Neural progenitor cell (in vitro differentiated cells): ENCODE data around the gene FRRS1. TPM values are rescaled to one million over a fixed set of nuclear protein-coding genes. Genes with fewer than 3 reads are reported as not detected.

ENCODE experiments used
- DNase-seq: peaks from one replicate; pipeline ENCODE4 v3.0.0-alpha.2; 2016; ENCODE audit warnings: low spot score
- H2AFZ ChIP-seq: fragments of 200-600 bp; sonication (generic); replicated peaks from 2 replicates; pipeline ENCODE4 v1.6.1; 2016; ENCODE audit warnings: antibody characterized with exemption
- H3F3A ChIP-seq: fragments of 200-600 bp; sonication (generic); 2 replicates; pipeline ENCODE4 v1.6.1; 2016; ENCODE audit warnings: antibody characterized with exemption, low read depth
- H3K27ac ChIP-seq: fragments of 200-600 bp; sonication (generic); 2 replicates; pipeline ENCODE4 v1.5.1; 2016; ENCODE audit warnings: mild to moderate bottlenecking
- H3K27me3 ChIP-seq: fragments of 200-600 bp; sonication (generic); 2 replicates; pipeline ENCODE4 v1.6.1; 2016; ENCODE audit warnings: mild to moderate bottlenecking, moderate library complexity
- H3K36me3 ChIP-seq: fragments of 200-600 bp; sonication (generic); 2 replicates; pipeline ENCODE4 v1.5.1; 2016
- H3K4me1 ChIP-seq: fragments of 200-600 bp; sonication (generic); 2 replicates; pipeline ENCODE4 v1.6.1; 2016; ENCODE audit warnings: mixed run types
- H3K4me2 ChIP-seq: fragments of 200-600 bp; sonication (generic); 2 replicates; pipeline ENCODE4 v1.6.1; 2016
- H3K4me3 ChIP-seq: fragments of 200-600 bp; sonication (generic); 2 replicates; pipeline ENCODE4 v1.5.1; 2016
- H3K79me2 ChIP-seq: fragments of 200-600 bp; sonication (generic); 2 replicates; pipeline ENCODE4 v1.6.1; 2016; ENCODE audit warnings: low read depth
- H3K9ac ChIP-seq: fragments of 200-600 bp; sonication (generic); 2 replicates; pipeline ENCODE4 v1.6.1; 2016
- H3K9me3 ChIP-seq: fragments of 200-600 bp; sonication (generic); 2 replicates; pipeline ENCODE4 v1.5.1; 2016; ENCODE audit warnings: low read depth
- H4K20me1 ChIP-seq: fragments of 200-600 bp; sonication (generic); 2 replicates; pipeline ENCODE4 v1.6.1; 2016; ENCODE audit warnings: low read depth
- H3K27ac Mint-ChIP-seq: 3 replicates; pipeline ENCODE4 v1.8.0; 2021; ENCODE audit warnings: mixed read lengths
- H3K27me3 Mint-ChIP-seq: 2 replicates; pipeline ENCODE4 v1.8.0; 2022; ENCODE audit warnings: low read depth, mild to moderate bottlenecking, inconsistent platforms, moderate library complexity, mixed read lengths; ENCODE audit not compliant: insufficient read depth
- H3K36me3 Mint-ChIP-seq: 3 replicates; pipeline ENCODE4 v1.8.0; 2021; ENCODE audit warnings: mixed read lengths
- H3K4me1 Mint-ChIP-seq: 3 replicates; pipeline ENCODE4 v1.8.0; 2021; ENCODE audit warnings: mixed read lengths
- H3K4me3 Mint-ChIP-seq: 3 replicates; pipeline ENCODE4 v1.8.0; 2021; ENCODE audit warnings: mild to moderate bottlenecking, moderate library complexity, mixed read lengths
- H3K9me3 Mint-ChIP-seq: 3 replicates; pipeline ENCODE4 v1.8.0; 2020; ENCODE audit warnings: mixed read lengths
- CTCF ChIP-seq: fragments of 200-600 bp; sonication (generic); IDR thresholded peaks from 2 replicates; pipeline ENCODE4 v1.5.1; 2017; ENCODE audit warnings: antibody characterized with exemption, mild to moderate bottlenecking
- EZH2 ChIP-seq: fragments of 200-600 bp; sonication (generic); IDR thresholded peaks from 2 replicates; pipeline ENCODE4 v1.6.1; 2017; ENCODE audit warnings: antibody characterized with exemption, mild to moderate bottlenecking, moderate library complexity
- EZH2phosphoT487 ChIP-seq: fragments of 200-600 bp; sonication (generic); IDR thresholded peaks from 2 replicates; pipeline ENCODE4 v1.6.1; 2017; ENCODE audit warnings: antibody characterized with exemption
- total RNA-seq: library from RNA; depleted of rRNA; stranded (reverse); fragments of >200 nt; gene quantifications from 2 replicates; pipeline ENCODE4 v1.2.3, GENCODE V29; 2015; ENCODE audit warnings: low replicate concordance

Gene FRRS1
- total RNA-seq, 1 donor from 2014 or later: 5.1 TPM

GRCh38 chr1:99670583-99670982, 95.9 kb downstream of the FRRS1 start:
- no peaks in the 10 kb centered on the region for H4K20me1 ChIP-seq
- Mint-ChIP-seq H3K36me3 (no peaks in the 10 kb centered on the region), H3K27me3 (peaks cover 2% of the 10 kb centered on the region), H3K4me3 (no peak overlapping the region), H3K4me1 (peaks cover 39% of the 10 kb centered on the region), H3K27ac (no peak overlapping the region), H3K9me3 (no peaks in the 10 kb centered on the region)
- no peak overlapping the region for H3K4me3 ChIP-seq
- H3K27ac ChIP-seq: no peak overlapping the region
- H3K4me2 ChIP-seq: no peak overlapping the region
- H3K79me2 ChIP-seq: no peaks in the 10 kb centered on the region
- no peaks in the 10 kb centered on the region for H3K36me3 ChIP-seq
- no peak for DNase-seq
- H2AFZ ChIP-seq: no peak overlapping the region
- H3K4me1 ChIP-seq: peaks cover 2% of the 10 kb centered on the region
- no peak for TF ChIP-seq EZH2phosphoT487
- TF ChIP-seq EZH2: no peak
- TF ChIP-seq CTCF: no peak
- no peaks in the 10 kb centered on the region for H3K27me3 ChIP-seq
- H3K9me3 ChIP-seq: no peaks in the 10 kb centered on the region
- no peak overlapping the region for H3K9ac ChIP-seq
- no peaks in the 10 kb centered on the region for H3F3A ChIP-seq

DNA sequence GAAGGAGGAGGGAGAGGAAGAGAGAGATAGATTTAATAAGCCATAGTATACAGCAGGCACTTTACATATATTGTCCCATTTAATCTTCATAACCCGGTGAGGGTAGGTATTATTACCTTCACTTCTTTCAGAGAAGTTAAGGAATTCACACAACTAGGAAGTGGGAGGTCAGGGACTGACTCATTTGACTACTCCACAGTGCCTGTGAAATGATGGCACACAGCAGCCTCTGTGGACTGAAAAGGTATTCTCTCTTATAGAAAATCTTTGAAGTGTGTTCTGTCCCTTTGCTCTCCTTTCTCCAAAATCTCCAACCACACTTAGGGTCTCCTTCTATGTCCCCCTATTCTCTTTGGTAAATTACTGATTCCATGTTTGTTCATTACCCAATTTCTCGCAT, 96.6 kb downstream of the FRRS1 start:
- Histone ChIP-seq H3K79me2 (no peaks in the 10 kb centered on the region), H3F3A (no peaks in the 10 kb centered on the region), H3K4me3 (no peak overlapping the region), H3K4me1 (no peaks in the 10 kb centered on the region), H3K4me2 (no peak overlapping the region), H3K27ac (no peak overlapping the region), H4K20me1 (no peaks in the 10 kb centered on the region), H3K27me3 (no peaks in the 10 kb centered on the region), H2AFZ (no peak overlapping the region), H3K9ac (no peak overlapping the region), H3K36me3 (no peaks in the 10 kb centered on the region), H3K9me3 (no peaks in the 10 kb centered on the region)
- Mint-ChIP-seq H3K9me3 (no peaks in the 10 kb centered on the region), H3K4me3 (no peak overlapping the region), H3K4me1 (peaks cover 34% of the 10 kb centered on the region), H3K27ac (no peak overlapping the region), H3K27me3 (peaks cover 2% of the 10 kb centered on the region), H3K36me3 (no peaks in the 10 kb centered on the region)
- TF ChIP-seq CTCF (no peak), EZH2 (no peak), EZH2phosphoT487 (no peak)
- DNase-seq: no peak

DNA sequence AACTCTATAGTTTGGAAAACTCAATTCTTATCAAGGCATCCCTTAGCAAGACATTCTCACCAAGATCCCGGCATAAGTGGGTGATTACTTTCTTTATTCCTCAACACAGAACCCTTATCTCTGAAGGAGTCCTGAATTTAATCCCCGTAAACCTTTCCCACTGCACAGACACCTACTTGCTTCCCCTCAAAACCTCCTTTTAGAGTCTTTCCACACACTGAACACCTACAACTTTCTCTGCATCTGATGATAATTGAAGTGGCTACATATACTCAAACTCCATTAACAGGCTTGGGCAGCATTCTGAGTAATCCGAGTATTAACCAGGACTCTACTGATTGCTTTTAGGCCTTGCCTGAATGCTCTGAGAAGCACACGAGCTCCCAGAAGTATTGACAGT, 97.1 kb downstream of the FRRS1 start:
- Histone ChIP-seq H3K79me2 (no peaks in the 10 kb centered on the region), H3K9me3 (no peaks in the 10 kb centered on the region), H3K9ac (no peak overlapping the region), H3K4me1 (no peaks in the 10 kb centered on the region), H2AFZ (no peak overlapping the region), H3F3A (no peaks in the 10 kb centered on the region), H3K36me3 (no peaks in the 10 kb centered on the region), H4K20me1 (no peaks in the 10 kb centered on the region), H3K27me3 (no peaks in the 10 kb centered on the region), H3K4me3 (no peak overlapping the region), H3K27ac (no peak overlapping the region), H3K4me2 (no peak overlapping the region)
- peaks cover 30% of the 10 kb centered on the region for H3K4me1 Mint-ChIP-seq
- TF ChIP-seq CTCF (no peak), EZH2phosphoT487 (no peak), EZH2 (no peak)
- no peak overlapping the region for H3K4me3 Mint-ChIP-seq
- no peaks in the 10 kb centered on the region for H3K9me3 Mint-ChIP-seq
- H3K36me3 Mint-ChIP-seq: no peaks in the 10 kb centered on the region
- no peak overlapping the region for H3K27ac Mint-ChIP-seq
- DNase-seq: no peak
- H3K27me3 Mint-ChIP-seq: peaks cover 2% of the 10 kb centered on the region
